OCI-LY3 (cell line): Measurements from ENCODE around the gene PTPRCAP.

Source experiments
- CTCF ChIP-seq: fragments of 200-600, 300-600 bp; sonication (generic); IDR thresholded peaks from 2 replicates; pipeline ENCODE4 v1.5.1; 2014; ENCODE audit warnings: antibody characterized with exemption, low read length, low read depth
- EZH2phosphoT487 ChIP-seq: fragments of 200-600 bp; shearing (Covaris generic); IDR thresholded peaks from 2 replicates; pipeline ENCODE4 v1.6.1; 2018; ENCODE audit warnings: antibody characterized with exemption, mixed run types, low read depth

GRCh38 chr11:67409261-67409666 is 28.2 kb downstream of the PTPRCAP start:
- TF ChIP-seq CTCF (no peak), EZH2phosphoT487 (no peak)
